HG03095 (cell line): ENCODE data around the gene ZFP92.

Experiments
- ATAC-seq: cut with Tn5 transposase; IDR thresholded peaks from one replicate; pipeline ENCODE4 v1.9.1; 2021; ENCODE audit warnings: moderate library complexity; ENCODE audit not compliant: unreplicated experiment

The ZFP92 gene

GRCh38 chrX:153450114-153450948 is 39.1 kb downstream of the ZFP92 start:
- no peak for ATAC-seq

GRCh38 chrX:153450949-153451277 is 39.6 kb downstream of the ZFP92 start:
- no peak for ATAC-seq

- ATAC-seq = no peak
Observed at GRCh38 chrX:153454901-153455550, 43.8 kb downstream of the ZFP92 start.

- ATAC-seq = no peak
Observed at GRCh38 chrX:153455571-153455970, 44.3 kb downstream of the ZFP92 start.

GRCh38 chrX:153456161-153456560 is 44.9 kb downstream of the ZFP92 start:
- ATAC-seq = no peak

GRCh38 chrX:153456704-153457103 is 45.4 kb downstream of the ZFP92 start:
- ATAC-seq = no peak

GRCh38 chrX:153457136-153457825 is 46.0 kb downstream of the ZFP92 start:
- no peak for ATAC-seq

GRCh38 chrX:153457827-153458466 is 46.7 kb downstream of the ZFP92 start:
- ATAC-seq = no peak

- ATAC-seq = no peak
Observed at GRCh38 chrX:153458476-153458875, 47.2 kb downstream of the ZFP92 start.

- ATAC-seq = no peak
Observed at GRCh38 chrX:153459986-153460385, 48.7 kb downstream of the ZFP92 start.

- ATAC-seq = no peak
Observed at GRCh38 chrX:153460826-153461225, 49.6 kb downstream of the ZFP92 start.
